Endothelial cell of umbilical vein (primary cell): ENCODE results near the gene TSACC. TPM values are rescaled to one million over a fixed set of nuclear protein-coding genes. Genes with fewer than 3 reads are reported as not detected.
"Not testable (repeated sequence)": the region's sequence is repeated elsewhere in the genome, so short reads cannot be mapped to it uniquely, and the experiment has no call there.

Experiments used
- BruUV-seq: library from RNA; stranded (reverse); fragments of 400-500 nt; replicated peaks from 2 replicates; lab custom pipeline; 2021; lab: Mats Ljungman, UMichigan
- CTCF ChIA-PET: fragments of 300-600, 350-600 bp; sonication (Branson Sonifier 250); formaldehyde crosslinking; loops from one replicate; lab custom pipeline; 2021; ENCODE audit warnings: antibody characterized with exemption, inconsistent platforms; lab: Charles Lee
- POLR2A ChIA-PET: fragments of 300-600, 350-600 bp; sonication (Branson Sonifier 250); formaldehyde crosslinking; loops from one replicate; lab custom pipeline; 2021; ENCODE audit warnings: antibody characterized with exemption, inconsistent platforms; lab: Charles Lee
- DNase-seq: peaks from one replicate; pipeline ENCODE4 v3.0.0-alpha.2; 2011; ENCODE audit warnings: low read depth, low spot score
- FAIRE-seq: peaks from 2 replicates; lab custom pipeline; 2011; peaks lifted over from hg19 to GRCh38; lab: Jason Lieb, UNC
- H2AFZ ChIP-seq: 2 replicates; pipeline ENCODE4 v1.6.0; 2012; ENCODE audit warnings: low read depth, low read length, control low read depth, inconsistent platforms
- H3K27ac ChIP-seq: 2 replicates; pipeline ENCODE4 v1.5.1; 2011; ENCODE audit warnings: low read depth, mild to moderate bottlenecking, control low read depth, low read length, moderate library complexity; ENCODE audit not compliant: insufficient read depth
- H3K27me3 ChIP-seq, 2 experiments: 2 replicates each; pipeline versions ENCODE4 v1.6.0 to v1.6.1; 2011; ENCODE audit warnings: low read length in 2 of 2, mixed read lengths in 1 of 2; ENCODE audit not compliant: control insufficient read depth in 2 of 2, insufficient read depth in 2 of 2
- H3K36me3 ChIP-seq, 2 experiments: 2 replicates in 1 of 2; 3 replicates in 1 of 2; pipeline ENCODE4 v1.5.1; 2011; ENCODE audit warnings: low read length in 2 of 2, mild to moderate bottlenecking in 1 of 2, moderate library complexity in 1 of 2; ENCODE audit not compliant: control insufficient read depth in 2 of 2, insufficient read depth in 2 of 2; ENCODE audit errors: extremely low read depth in 1 of 2
- H3K4me1 ChIP-seq: 3 replicates; pipeline ENCODE4 v1.5.1; 2011; ENCODE audit warnings: mild to moderate bottlenecking, low read length; ENCODE audit not compliant: control insufficient read depth, insufficient read depth; ENCODE audit errors: extremely low read depth
- H3K4me2 ChIP-seq: 2 replicates; pipeline ENCODE4 v1.6.1; 2011; ENCODE audit warnings: low read length, control low read depth, mixed read lengths; ENCODE audit not compliant: insufficient read depth
- H3K4me3 ChIP-seq, 3 experiments: fragments of 200-600 bp in 1 of 3; sonication (generic), shearing (Covaris generic) in 1 of 3; replicated peaks in 1 of 3; 2 replicates each; pipeline ENCODE4 v1.5.1; 2011 to 2016; ENCODE audit warnings: control low read depth in 3 of 3, low read length in 3 of 3, mild to moderate bottlenecking in 2 of 3, inconsistent platforms in 1 of 3, low read depth in 1 of 3, moderate library complexity in 1 of 3; ENCODE audit not compliant: insufficient read depth in 1 of 3
- H3K79me2 ChIP-seq: 2 replicates; pipeline ENCODE4 v1.6.0; 2012; ENCODE audit warnings: low read length, inconsistent platforms; ENCODE audit not compliant: control insufficient read depth, insufficient read depth
- H3K9ac ChIP-seq: replicated peaks from 2 replicates; pipeline ENCODE3; 2011; ENCODE audit warnings: low read length, control low read depth; ENCODE audit not compliant: insufficient read depth; ENCODE audit errors: extremely low read depth
- H3K9me1 ChIP-seq: replicated peaks from 3 replicates; pipeline ENCODE4 v1.6.0; 2011; ENCODE audit warnings: mild to moderate bottlenecking, low read length; ENCODE audit not compliant: control insufficient read depth, insufficient read depth; ENCODE audit errors: extremely low read depth
- H3K9me3 ChIP-seq: replicated peaks from 2 replicates; pipeline ENCODE4 v1.5.1; 2012; ENCODE audit warnings: low read length, inconsistent platforms; ENCODE audit not compliant: control insufficient read depth, insufficient read depth
- H4K20me1 ChIP-seq: replicated peaks from 2 replicates; pipeline ENCODE3; 2011; ENCODE audit warnings: mild to moderate bottlenecking, low read length; ENCODE audit not compliant: control insufficient read depth, insufficient read depth; ENCODE audit errors: extremely low read depth
- EZH2 ChIP-seq: IDR thresholded peaks from 2 replicates; pipeline ENCODE4 v1.6.1; 2012; ENCODE audit warnings: borderline replicate concordance, low read depth, mild to moderate bottlenecking, moderate library complexity, low read length, inconsistent platforms; ENCODE audit not compliant: severe bottlenecking
- FOS ChIP-seq: IDR thresholded peaks from 2 replicates; pipeline ENCODE4 v1.6.1; 2011; ENCODE audit warnings: mild to moderate bottlenecking, low read length, moderate library complexity, borderline replicate concordance; ENCODE audit not compliant: insufficient read depth
- GATA2 ChIP-seq: IDR thresholded peaks from 2 replicates; pipeline ENCODE4 v1.7.0; 2011; ENCODE audit warnings: low read depth, mild to moderate bottlenecking, moderate library complexity, mixed read lengths, low read length; ENCODE audit not compliant: insufficient read length, insufficient read depth
- JUN ChIP-seq: IDR thresholded peaks from 2 replicates; pipeline ENCODE4 v1.6.1; 2011; ENCODE audit warnings: borderline replicate concordance, low read depth; ENCODE audit not compliant: insufficient read length, insufficient read depth
- MYC ChIP-seq: IDR thresholded peaks from one replicate; pipeline ENCODE4 v1.6.1; 2011; ENCODE audit warnings: mild to moderate bottlenecking, low read depth, low read length
- POLR2A ChIP-seq: IDR thresholded peaks from 2 replicates; pipeline ENCODE4 v1.6.1; 2012; ENCODE audit warnings: low read depth, mild to moderate bottlenecking, control low read depth, low read length
- POLR2AphosphoS5 ChIP-seq: IDR thresholded peaks from 2 replicates; pipeline ENCODE4 v1.6.1; 2012; ENCODE audit warnings: low read depth, mild to moderate bottlenecking, control low read depth, low read length, moderate library complexity; ENCODE audit not compliant: insufficient read depth
- dilution Hi-C: fragments of 300-500 bp; cut with MboI; formaldehyde crosslinking; loops from one replicate; pipeline ENCODE4 v1.15.0; 2019; ENCODE audit warnings: low sequenced_read_pairs; ENCODE audit not compliant: extremely low pct_ligation_motif_present
- intact Hi-C: fragments of 100-400 bp; cut with micrococcal nuclease; formaldehyde crosslinking; loops from one replicate; pipeline ENCODE4 v1.10.0; 2022
- polyA plus RNA-seq, 4 experiments: library from polyadenylated mRNA; depleted of rRNA in 3 of 4; stranded (reverse) in 3 of 4; unstranded in 1 of 4; fragments of >200 nt; gene quantifications; 2 replicates each; pipeline versions ENCODE4 v1.2.1 to v1.2.3, GENCODE V29; 2011 to 2012; ENCODE audit warnings: missing spikeins in 1 of 4
- total RNA-seq: library from RNA; stranded (reverse); gene quantifications from 2 replicates; pipeline ENCODE4 v1.2.3, GENCODE V29; 2021
- TF ChIP-seq, protein P1 (sequence below), 2 donors: IDR thresholded peaks; 1 replicate in 1 of 2; 2 replicates in 1 of 2; pipeline ENCODE4 v1.5.1; 2011; ENCODE audit warnings: low read length in 2 of 2, mild to moderate bottlenecking in 2 of 2, moderate library complexity in 2 of 2, control low read depth in 1 of 2, inconsistent platforms in 1 of 2, low read depth in 1 of 2; ENCODE audit not compliant: insufficient read depth in 1 of 2; ENCODE audit errors: extremely low read depth in 1 of 2
- TF ChIP-seq, protein P2 (sequence below): IDR thresholded peaks from 2 replicates; pipeline ENCODE4 v1.6.1; 2011; ENCODE audit not compliant: insufficient read depth, insufficient read length

TSACC gene
- total and polyA plus RNA-seq, 2 donors (not counting 3 experiments of a cell fraction or from before 2014, with no cell fraction given), result 0.69 to 0.94 TPM

DNA sequence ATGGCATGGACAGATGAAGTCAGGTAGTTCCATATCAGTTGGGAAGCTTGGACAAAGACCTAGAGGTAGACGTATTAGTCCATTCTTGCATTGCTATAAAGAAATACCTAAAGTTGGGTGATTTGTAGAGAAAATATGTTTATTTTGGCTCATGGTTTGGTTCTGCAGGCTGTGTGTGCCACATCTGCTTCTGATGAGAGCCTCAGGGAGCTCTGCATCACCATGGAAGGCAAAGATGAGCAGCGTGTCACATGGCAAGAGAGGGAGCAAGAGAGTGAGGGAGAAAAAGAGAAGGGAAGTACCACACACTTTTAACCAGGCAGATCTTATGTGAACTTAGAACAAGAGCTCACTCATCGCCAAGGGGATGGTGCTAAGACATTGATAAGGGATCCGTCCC is 9.0 kb downstream of the TSACC start:
- H3K9me1 ChIP-seq, result no peaks in the 10 kb centered on the region
- H3K4me1 ChIP-seq, result no peaks in the 10 kb centered on the region
- DNase-seq (no peak), FAIRE-seq (no peak)
- POLR2A ChIA-PET, result no interaction called here
- H3K9ac ChIP-seq, result no peak overlapping the region
- no peaks in the 10 kb centered on the region for H3K9me3 ChIP-seq
- no peaks in the 10 kb centered on the region for H4K20me1 ChIP-seq
- H3K27ac ChIP-seq, result no peak overlapping the region
- no peak for TF ChIP-seq GATA2
- TF ChIP-seq EZH2, result no peak
- no peak for TF ChIP-seq MYC
- no peak for TF ChIP-seq POLR2AphosphoS5
- no peak for TF ChIP-seq JUN
- TF ChIP-seq, protein P1, sequence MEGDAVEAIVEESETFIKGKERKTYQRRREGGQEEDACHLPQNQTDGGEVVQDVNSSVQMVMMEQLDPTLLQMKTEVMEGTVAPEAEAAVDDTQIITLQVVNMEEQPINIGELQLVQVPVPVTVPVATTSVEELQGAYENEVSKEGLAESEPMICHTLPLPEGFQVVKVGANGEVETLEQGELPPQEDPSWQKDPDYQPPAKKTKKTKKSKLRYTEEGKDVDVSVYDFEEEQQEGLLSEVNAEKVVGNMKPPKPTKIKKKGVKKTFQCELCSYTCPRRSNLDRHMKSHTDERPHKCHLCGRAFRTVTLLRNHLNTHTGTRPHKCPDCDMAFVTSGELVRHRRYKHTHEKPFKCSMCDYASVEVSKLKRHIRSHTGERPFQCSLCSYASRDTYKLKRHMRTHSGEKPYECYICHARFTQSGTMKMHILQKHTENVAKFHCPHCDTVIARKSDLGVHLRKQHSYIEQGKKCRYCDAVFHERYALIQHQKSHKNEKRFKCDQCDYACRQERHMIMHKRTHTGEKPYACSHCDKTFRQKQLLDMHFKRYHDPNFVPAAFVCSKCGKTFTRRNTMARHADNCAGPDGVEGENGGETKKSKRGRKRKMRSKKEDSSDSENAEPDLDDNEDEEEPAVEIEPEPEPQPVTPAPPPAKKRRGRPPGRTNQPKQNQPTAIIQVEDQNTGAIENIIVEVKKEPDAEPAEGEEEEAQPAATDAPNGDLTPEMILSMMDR (IDR thresholded peaks at IDR 0.05; ENCODE audit: extremely low read depth in 1 of 2, insufficient read depth in 1 of 2, low read depth in 1 of 2, low read length in 2 of 2), result no peak
- TF ChIP-seq, protein P2, sequence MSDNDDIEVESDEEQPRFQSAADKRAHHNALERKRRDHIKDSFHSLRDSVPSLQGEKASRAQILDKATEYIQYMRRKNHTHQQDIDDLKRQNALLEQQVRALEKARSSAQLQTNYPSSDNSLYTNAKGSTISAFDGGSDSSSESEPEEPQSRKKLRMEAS, result no peak
- no peak for TF ChIP-seq FOS
- no peak for TF ChIP-seq POLR2A
- BruUV-seq, result no TSS peak
- H3K27me3 ChIP-seq, result peaks cover 20 to 29% of the 10 kb centered on the region in 2 experiments
- intact Hi-C loops (no loop called here), dilution Hi-C loops (no loop called here)
- H3K4me2 ChIP-seq, result no peak overlapping the region
- no peak overlapping the region for H2AFZ ChIP-seq
- H3K4me3 ChIP-seq, result no peak overlapping the region
- H3K36me3 ChIP-seq, result no peaks in the 10 kb centered on the region
- no peaks in the 10 kb centered on the region for H3K79me2 ChIP-seq
- CTCF ChIA-PET, result interaction anchor here (1.3 to 1.6 kb wide), 4 partner anchors 11 to 99 kb away, joined by 3 to 10 read pairs (median 4); no protein-coding TSS in a partner anchor

DNA sequence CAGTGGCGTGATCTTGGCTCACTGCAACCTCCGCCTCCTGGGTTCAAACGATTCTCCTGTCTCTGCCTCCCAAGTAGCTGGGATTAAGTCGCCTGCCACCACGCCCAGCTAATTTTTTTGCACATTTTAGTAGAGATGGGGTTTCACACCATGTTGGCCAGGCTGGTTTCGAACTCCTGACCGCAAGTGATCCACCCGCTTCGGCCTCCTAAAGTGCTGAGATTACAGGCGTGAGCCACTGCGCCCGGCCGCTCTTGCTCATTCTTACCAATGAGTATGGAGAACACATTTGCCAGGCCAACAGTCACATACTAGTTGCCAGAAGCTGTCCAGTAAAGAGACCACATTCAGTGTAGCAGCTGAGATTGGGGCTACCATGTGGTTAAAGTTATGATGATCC is 14.2 kb downstream of the TSACC start:
- H3K4me1 ChIP-seq, H3K36me3 ChIP-seq, H3K9me3 ChIP-seq, FAIRE-seq, dilution Hi-C loops, H3K79me2 ChIP-seq, H3K4me3 ChIP-seq, H3K4me2 ChIP-seq, POLR2A ChIA-PET, intact Hi-C loops, BruUV-seq, H3K27ac ChIP-seq, H4K20me1 ChIP-seq, DNase-seq, H3K9me1 ChIP-seq, H2AFZ ChIP-seq, H3K9ac ChIP-seq: not testable (repeated sequence)
- CTCF ChIA-PET, result interaction anchor here (0.8 to 2.6 kb wide), 3 partner anchors 9 to 94 kb away, joined by 5 to 11 read pairs (median 6); no protein-coding TSS in a partner anchor
- H3K27me3 ChIP-seq, result peaks cover 17 to 18% of the 10 kb centered on the region in 2 experiments
